NB4 (cell line): ENCODE data around the gene PTRH1.

ENCODE experiments used
- DNase-seq: peaks from one replicate; pipeline ENCODE4 v3.0.0; 2010; ENCODE audit warnings: low read depth
- H3K4me3 ChIP-seq: one replicate; pipeline ENCODE4 v1.5.1; 2011; ENCODE audit warnings: mild to moderate bottlenecking, low read depth, low read length, moderate library complexity
- CTCF ChIP-seq: IDR thresholded peaks from one replicate; pipeline ENCODE4 v1.5.1; 2012; ENCODE audit warnings: low read depth, low read length
- MAX ChIP-seq: IDR thresholded peaks from 2 replicates; pipeline ENCODE4 v1.6.1; 2011; ENCODE audit warnings: low read depth, low read length
- MYC ChIP-seq: IDR thresholded peaks from 2 replicates; pipeline ENCODE4 v1.6.1; 2011; ENCODE audit warnings: low read depth, low read length
- POLR2A ChIP-seq: IDR thresholded peaks from 2 replicates; pipeline ENCODE4 v1.6.1; 2011; ENCODE audit warnings: mild to moderate bottlenecking; ENCODE audit not compliant: insufficient read length; ENCODE audit errors: extremely low read depth

PTRH1 gene

GRCh38 chr9:127734747-127735529 is 19.5 kb upstream of the PTRH1 start, which contains the start of gene TOR2A:
Gene TOR2A (minus strand): TSS chr9:127735294. CDS start chr9:127735270, 24 bp downstream.
- peak within 1 kb of the TSS; percentile 55 for H3K4me3 ChIP-seq
- peak; percentile 97 for DNase-seq
- TF ChIP-seq MYC, result peak; percentile 51; the same call in 1 of the 2 replicates
- peak; percentile 80 for TF ChIP-seq CTCF
- TF ChIP-seq POLR2A, result peak; percentile 63
- TF ChIP-seq MAX, result peak; percentile 53; the same call in 1 of the 2 replicates

DNA sequence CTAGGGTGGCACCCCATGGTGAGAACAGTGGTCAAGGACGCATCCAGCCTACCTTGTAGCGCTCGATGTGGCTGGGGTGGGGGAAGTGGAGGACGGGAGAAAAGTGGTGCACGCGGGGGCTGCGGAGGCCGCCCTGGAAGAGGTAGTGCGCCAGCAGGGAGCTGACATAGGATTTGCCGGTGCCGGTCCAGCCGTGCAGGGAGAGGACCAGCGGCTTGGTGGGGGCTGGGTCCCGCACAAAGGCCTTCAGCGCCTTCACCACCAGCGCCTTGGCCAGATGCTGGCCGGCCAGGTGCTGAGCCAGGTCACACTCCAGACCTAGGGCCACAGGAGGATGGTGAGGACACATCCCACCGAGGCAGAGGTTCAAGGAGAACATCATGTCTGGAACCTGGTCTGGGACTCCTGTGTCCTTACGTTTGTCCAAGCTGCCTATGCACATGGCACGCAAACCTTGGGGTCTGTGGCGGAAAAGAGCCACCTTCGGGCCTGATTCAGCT is 18.8 kb upstream of the PTRH1 start:
- no peak for DNase-seq
- TF ChIP-seq MYC (peak; percentile 98; the same call in 1 of the 2 replicates), POLR2A (no peak), MAX (peak; percentile 91), CTCF (no peak)
- H3K4me3 ChIP-seq, result peak overlapping the region; percentile 55

DNA sequence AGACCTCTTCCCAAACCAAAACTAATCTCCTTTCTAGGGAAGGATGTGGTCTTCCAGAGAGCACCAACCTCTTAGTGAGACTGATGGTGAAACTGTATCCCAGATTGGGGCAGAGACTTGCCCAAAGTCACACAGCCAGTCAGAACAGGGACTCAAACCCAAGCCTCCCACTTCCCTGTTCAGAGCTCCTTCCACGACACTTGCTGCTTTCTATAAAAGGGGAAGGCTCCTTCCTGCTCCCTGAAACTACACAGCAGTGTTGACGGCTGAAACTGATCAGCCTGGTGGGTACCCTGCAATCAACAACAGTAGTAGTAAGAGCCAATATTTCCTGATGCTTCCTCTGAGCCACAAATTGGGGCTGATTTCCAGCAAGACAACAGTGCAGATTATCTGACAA is 18.2 kb upstream of the PTRH1 start:
- TF ChIP-seq MYC (no peak), POLR2A (no peak), MAX (no peak), CTCF (no peak)
- H3K4me3 ChIP-seq, result no peak overlapping the region
- DNase-seq, result no peak

DNA sequence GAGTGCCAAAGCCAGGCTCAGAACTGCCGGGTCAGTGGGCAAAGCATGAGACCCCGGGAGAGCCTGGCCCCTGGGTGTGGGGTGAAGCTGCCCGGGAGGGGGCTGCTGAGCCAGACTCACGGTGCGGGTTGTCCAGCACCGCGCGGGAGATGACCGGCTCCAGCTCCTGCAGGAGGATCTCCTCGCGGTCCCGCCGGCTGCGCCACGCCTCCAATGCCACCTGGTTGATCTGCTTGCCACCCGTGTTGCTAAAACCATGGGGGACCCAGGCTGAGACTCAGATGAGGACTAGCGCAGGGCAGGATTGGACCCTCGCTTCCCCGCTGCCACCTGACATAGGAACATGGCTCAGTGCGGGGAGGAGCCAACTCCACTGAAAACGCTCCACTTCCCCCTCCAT is 17.0 kb upstream of the PTRH1 start:
- H3K4me3 ChIP-seq, result no peak overlapping the region
- TF ChIP-seq CTCF, result no peak
- no peak for TF ChIP-seq MYC
- TF ChIP-seq MAX, result no peak
- TF ChIP-seq POLR2A, result no peak
- DNase-seq, result no peak

- no peak overlapping the region for H3K4me3 ChIP-seq
- DNase-seq, result no peak
- TF ChIP-seq CTCF (no peak), POLR2A (no peak), MYC (no peak), MAX (no peak)
Measured at GRCh38 chr9:127731938-127732337, 16.5 kb upstream of the PTRH1 start.
